PFSK-1 (cell line): ENCODE data around the gene CHAC1.

Source experiments
- POLR2AphosphoS5 ChIP-seq: IDR thresholded peaks from 2 replicates; pipeline ENCODE4 v1.6.1; 2012; ENCODE audit warnings: low read depth, mild to moderate bottlenecking, control low read depth, low read length, moderate library complexity
- SIN3A ChIP-seq: IDR thresholded peaks from 2 replicates; pipeline ENCODE4 v1.6.1; 2012; ENCODE audit warnings: mild to moderate bottlenecking, low read length, moderate library complexity, borderline replicate concordance; ENCODE audit not compliant: insufficient read depth
- TAF1 ChIP-seq: IDR thresholded peaks from 2 replicates; pipeline ENCODE4 v1.6.1; 2012; ENCODE audit warnings: low read length, control low read depth, borderline replicate concordance; ENCODE audit not compliant: insufficient read depth
- TF ChIP-seq, protein P1 (sequence below), 2 experiments: IDR thresholded peaks; 2 replicates each; pipeline versions ENCODE4 v1.6.1 to v1.8.0; 2011 to 2012; ENCODE audit warnings: low read depth in 2 of 2, low read length in 2 of 2, control low read depth in 1 of 2, inconsistent platforms in 1 of 2, mild to moderate bottlenecking in 1 of 2, moderate library complexity in 1 of 2; ENCODE audit not compliant: insufficient read depth in 1 of 2

DNA sequence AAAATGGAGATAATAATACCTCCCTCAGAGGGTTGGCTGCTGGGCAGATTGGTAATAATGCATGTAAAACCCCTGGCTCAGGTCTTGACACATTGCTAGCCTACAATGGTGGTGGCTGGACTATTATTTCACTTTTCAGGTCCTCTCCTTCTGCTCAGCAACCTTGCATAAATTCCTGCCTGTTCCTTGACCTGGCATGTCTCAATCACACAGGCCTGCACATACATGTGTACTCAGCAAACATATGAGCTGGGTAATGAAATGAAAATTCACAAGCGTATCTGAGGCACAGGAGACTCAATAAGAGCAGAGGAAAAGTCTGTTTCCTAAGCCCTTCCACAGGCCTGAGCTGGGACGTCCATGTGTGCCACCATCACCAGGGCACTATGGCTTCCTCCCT lies 41.6 kb upstream of the CHAC1 start:
- TF ChIP-seq SIN3A (no peak), POLR2AphosphoS5 (no peak), TAF1 (no peak)
- TF ChIP-seq, protein P1, sequence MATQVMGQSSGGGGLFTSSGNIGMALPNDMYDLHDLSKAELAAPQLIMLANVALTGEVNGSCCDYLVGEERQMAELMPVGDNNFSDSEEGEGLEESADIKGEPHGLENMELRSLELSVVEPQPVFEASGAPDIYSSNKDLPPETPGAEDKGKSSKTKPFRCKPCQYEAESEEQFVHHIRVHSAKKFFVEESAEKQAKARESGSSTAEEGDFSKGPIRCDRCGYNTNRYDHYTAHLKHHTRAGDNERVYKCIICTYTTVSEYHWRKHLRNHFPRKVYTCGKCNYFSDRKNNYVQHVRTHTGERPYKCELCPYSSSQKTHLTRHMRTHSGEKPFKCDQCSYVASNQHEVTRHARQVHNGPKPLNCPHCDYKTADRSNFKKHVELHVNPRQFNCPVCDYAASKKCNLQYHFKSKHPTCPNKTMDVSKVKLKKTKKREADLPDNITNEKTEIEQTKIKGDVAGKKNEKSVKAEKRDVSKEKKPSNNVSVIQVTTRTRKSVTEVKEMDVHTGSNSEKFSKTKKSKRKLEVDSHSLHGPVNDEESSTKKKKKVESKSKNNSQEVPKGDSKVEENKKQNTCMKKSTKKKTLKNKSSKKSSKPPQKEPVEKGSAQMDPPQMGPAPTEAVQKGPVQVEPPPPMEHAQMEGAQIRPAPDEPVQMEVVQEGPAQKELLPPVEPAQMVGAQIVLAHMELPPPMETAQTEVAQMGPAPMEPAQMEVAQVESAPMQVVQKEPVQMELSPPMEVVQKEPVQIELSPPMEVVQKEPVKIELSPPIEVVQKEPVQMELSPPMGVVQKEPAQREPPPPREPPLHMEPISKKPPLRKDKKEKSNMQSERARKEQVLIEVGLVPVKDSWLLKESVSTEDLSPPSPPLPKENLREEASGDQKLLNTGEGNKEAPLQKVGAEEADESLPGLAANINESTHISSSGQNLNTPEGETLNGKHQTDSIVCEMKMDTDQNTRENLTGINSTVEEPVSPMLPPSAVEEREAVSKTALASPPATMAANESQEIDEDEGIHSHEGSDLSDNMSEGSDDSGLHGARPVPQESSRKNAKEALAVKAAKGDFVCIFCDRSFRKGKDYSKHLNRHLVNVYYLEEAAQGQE (IDR thresholded peaks at IDR 0.05; ENCODE audit: insufficient read depth in 1 of 2, low read depth in 2 of 2, low read length in 2 of 2) = no peak
